ENCODE data around the gene ADK.

- TF ChIP-seq, protein P1, sequence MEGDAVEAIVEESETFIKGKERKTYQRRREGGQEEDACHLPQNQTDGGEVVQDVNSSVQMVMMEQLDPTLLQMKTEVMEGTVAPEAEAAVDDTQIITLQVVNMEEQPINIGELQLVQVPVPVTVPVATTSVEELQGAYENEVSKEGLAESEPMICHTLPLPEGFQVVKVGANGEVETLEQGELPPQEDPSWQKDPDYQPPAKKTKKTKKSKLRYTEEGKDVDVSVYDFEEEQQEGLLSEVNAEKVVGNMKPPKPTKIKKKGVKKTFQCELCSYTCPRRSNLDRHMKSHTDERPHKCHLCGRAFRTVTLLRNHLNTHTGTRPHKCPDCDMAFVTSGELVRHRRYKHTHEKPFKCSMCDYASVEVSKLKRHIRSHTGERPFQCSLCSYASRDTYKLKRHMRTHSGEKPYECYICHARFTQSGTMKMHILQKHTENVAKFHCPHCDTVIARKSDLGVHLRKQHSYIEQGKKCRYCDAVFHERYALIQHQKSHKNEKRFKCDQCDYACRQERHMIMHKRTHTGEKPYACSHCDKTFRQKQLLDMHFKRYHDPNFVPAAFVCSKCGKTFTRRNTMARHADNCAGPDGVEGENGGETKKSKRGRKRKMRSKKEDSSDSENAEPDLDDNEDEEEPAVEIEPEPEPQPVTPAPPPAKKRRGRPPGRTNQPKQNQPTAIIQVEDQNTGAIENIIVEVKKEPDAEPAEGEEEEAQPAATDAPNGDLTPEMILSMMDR (IDR thresholded peaks at IDR 0.05; ENCODE audit: insufficient read depth, low read depth, low read length) = no peak
- no peak for TF ChIP-seq EZH2 (IDR thresholded peaks at IDR 0.05; ENCODE audit: insufficient read depth, low read length)
Measured at GRCh38 chr10:74335501-74335900, 184.5 kb downstream of the ADK start.
